Measurements from ENCODE around the gene TEKTIP1. TPM values are rescaled to one million over a fixed set of nuclear protein-coding genes. Genes with fewer than 3 reads are reported as not detected.

The TEKTIP1 gene
- total RNA-seq, 4 donors from 2014 or later = 1.8 to 4.1 TPM; not detected in 2

DNA sequence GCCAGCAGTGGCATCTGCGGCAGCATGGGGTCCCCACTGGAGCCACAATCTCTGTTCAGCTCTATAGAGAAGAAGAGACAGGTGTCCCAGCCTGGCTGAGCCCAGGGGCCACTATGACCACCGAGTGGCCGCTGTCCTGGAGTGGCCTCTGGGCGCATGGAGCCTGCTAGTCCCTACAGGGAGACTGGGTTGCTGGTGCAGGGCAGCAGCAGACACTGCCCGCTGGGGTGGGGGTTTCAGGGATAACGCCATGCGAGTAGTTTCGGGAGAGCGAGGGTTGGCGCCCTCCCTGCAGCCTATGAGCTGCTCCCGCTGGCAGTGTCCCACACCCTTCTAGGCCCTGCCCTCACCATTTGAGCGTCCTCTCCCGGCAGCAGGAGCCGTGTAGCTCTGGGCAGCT lies 10.9 kb upstream of the TEKTIP1 start:
- TF ChIP-seq, protein P1, sequence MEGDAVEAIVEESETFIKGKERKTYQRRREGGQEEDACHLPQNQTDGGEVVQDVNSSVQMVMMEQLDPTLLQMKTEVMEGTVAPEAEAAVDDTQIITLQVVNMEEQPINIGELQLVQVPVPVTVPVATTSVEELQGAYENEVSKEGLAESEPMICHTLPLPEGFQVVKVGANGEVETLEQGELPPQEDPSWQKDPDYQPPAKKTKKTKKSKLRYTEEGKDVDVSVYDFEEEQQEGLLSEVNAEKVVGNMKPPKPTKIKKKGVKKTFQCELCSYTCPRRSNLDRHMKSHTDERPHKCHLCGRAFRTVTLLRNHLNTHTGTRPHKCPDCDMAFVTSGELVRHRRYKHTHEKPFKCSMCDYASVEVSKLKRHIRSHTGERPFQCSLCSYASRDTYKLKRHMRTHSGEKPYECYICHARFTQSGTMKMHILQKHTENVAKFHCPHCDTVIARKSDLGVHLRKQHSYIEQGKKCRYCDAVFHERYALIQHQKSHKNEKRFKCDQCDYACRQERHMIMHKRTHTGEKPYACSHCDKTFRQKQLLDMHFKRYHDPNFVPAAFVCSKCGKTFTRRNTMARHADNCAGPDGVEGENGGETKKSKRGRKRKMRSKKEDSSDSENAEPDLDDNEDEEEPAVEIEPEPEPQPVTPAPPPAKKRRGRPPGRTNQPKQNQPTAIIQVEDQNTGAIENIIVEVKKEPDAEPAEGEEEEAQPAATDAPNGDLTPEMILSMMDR (IDR thresholded peaks at IDR 0.05; ENCODE audit: low read depth) = no peak

DNA sequence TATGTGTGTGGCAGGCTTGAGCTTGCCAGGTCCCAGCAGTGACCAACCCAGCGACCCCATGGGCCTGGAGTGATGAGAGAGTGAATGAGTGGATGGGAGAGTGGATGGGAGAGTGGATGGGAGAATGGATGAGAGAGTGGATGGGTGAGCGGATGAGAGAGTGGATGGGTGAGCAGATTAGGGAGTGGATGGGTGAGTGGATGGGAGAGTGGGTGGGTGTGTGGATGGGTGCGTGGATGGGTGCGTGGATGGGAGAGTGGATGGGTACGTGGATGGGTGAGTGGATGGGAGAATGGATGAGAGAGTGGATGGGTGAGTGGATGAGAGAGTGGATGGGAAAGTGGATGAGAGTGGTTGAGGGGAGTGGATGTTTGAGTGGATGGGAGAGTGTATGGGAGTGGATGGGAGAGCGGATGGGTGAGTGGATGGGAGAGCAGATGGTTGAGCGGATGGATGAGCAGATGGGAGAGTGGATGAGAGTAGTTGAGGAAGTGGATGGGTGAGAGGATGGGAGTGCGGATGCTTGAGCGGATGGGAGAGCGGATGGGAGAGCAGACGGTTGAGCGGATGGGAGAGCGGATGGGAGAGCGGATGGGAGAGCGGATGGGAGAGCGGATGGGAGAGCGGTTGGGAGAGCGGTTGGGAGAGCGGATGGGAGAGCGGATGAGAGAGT lies 10.3 kb upstream of the TEKTIP1 start:
- TF ChIP-seq, protein P1 (IDR thresholded peaks at IDR 0.05; ENCODE audit: low read depth) = no peak

DNA sequence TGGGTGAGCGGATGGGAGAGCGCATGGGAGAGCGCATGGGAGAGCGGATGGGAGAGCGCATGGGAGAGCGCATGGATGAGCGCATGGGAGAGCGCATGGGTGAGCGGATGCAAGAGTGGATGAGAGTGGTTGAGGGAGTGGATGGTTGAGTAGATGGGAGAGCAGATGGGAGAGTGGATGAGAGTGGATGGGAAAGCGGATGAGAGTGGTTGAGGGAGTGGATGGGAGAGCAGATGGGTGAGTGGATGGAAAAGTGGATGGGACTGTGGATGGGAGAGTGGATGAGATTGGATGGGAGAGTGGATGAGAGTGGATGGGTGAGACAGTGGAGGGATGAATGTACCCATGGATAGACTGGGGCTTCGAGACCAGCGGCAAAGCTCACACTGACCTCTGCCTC lies 8.6 kb upstream of the TEKTIP1 start:
- TF ChIP-seq, protein P1 (IDR thresholded peaks at IDR 0.05; ENCODE audit: low read depth) = no peak

DNA sequence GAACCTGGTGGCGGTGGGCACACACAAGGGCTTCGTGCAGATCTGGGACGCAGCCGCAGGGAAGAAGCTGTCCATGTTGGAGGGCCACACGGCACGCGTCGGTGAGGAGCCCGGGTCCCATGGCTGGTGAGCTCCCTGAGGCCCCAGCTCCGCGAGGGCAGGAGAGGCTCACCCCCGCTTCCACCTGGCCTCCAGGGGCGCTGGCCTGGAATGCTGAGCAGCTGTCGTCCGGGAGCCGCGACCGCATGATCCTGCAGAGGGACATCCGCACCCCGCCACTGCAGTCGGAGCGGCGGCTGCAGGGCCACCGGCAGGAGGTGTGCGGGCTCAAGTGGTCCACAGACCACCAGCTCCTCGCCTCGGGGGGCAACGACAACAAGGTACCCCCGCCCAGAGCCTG lies 7.3 kb upstream of the TEKTIP1 start:
- TF ChIP-seq, protein P1 (IDR thresholded peaks at IDR 0.05; ENCODE audit: low read depth) = no peak

DNA sequence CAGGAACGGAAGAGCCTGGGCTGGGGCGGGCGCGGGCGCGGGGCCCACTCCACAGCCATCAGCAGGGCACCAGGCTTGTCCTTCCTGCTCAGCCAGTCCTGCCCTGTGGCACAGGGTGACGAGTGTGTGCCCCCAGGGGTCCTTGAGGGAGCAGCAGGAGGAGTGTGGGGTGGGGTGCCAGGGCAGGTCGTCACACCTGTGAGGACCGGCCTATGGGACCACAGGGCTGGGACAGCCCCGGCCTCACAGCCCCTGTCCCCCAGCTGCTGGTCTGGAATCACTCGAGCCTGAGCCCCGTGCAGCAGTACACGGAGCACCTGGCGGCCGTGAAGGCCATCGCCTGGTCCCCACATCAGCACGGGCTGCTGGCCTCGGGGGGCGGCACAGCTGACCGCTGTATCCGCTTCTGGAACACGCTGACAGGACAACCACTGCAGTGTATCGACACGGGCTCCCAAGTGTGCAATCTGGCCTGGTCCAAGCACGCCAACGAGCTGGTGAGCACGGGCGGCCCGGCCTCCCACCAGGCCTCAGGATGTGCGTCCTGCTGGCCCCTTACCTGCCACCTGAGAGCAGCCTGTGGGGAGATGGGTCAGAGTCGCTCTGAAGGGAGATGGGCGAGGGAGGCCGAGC lies 6.7 kb upstream of the TEKTIP1 start:
- TF ChIP-seq, protein P1 (IDR thresholded peaks at IDR 0.05; ENCODE audit: low read depth) = no peak

DNA sequence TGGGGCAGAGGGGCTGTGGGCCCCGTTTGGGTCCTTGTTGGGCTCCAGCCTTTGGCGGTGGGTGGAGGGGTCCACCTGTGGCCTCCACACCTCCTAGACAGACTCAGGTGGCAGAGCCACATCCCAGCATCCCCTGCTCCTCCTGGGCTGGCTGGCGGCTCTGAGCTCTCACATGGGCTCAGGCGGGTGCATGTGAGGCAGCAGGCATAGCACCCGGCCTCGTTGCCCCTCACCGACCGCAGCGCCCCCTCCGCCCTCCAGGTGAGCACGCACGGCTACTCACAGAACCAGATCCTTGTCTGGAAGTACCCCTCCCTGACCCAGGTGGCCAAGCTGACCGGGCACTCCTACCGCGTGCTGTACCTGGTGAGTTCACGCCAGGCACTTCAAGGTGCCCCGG lies 5.9 kb upstream of the TEKTIP1 start:
- TF ChIP-seq, protein P1 (IDR thresholded peaks at IDR 0.05; ENCODE audit: low read depth) = no peak

DNA sequence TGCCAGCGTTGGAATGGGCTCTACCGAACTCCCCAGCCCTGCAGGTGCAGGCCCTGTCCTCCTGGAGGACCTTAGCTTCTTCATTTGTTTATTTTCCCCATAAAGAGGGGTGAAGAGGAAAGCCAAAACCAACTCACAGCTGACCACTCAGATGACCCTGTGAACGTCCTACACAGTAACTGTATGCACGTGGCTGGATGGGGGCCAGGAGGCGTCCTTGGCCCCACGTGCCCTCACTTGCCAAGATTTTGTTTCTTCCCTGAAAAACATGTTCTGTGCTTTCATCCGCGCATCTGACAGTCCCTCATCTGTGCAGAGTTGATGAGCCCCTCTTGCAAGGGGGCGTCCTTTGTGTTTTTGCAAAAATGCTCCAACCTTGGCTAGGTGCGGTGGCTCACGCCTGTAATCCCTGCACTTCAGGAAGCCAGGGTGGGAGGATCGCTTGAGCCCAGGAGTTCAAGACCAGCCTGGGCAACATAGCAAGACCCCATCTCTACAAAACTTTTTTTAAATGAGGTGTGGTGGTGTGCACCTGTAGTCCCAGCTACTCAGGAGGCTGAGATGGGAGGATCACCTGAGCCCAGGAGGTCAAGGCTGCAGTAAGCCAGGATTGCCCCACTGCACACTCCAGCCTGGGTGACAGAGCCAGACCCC lies 5.3 kb upstream of the TEKTIP1 start:
- TF ChIP-seq, protein P1 (IDR thresholded peaks at IDR 0.05; ENCODE audit: low read depth) = no peak

Data from subcutaneous adipose tissue (tissue), 4 donors.